ENCODE measurements around the gene ARID3C.

ARID3C gene

GRCh38 chr9:34578241-34579103 lies 50.4 kb downstream of the ARID3C start:
- TF ChIP-seq CTCF (IDR thresholded peaks at IDR 0.05; ENCODE audit: control insufficient read depth, insufficient read depth, low read depth, low read length, missing control alignments), result no peak
- peak; percentile 16 for DNase-seq (ENCODE audit: low read depth)
- H3K4me3 ChIP-seq (ENCODE audit: control insufficient read depth, low read depth, low read length), result no peak overlapping the region

DNA sequence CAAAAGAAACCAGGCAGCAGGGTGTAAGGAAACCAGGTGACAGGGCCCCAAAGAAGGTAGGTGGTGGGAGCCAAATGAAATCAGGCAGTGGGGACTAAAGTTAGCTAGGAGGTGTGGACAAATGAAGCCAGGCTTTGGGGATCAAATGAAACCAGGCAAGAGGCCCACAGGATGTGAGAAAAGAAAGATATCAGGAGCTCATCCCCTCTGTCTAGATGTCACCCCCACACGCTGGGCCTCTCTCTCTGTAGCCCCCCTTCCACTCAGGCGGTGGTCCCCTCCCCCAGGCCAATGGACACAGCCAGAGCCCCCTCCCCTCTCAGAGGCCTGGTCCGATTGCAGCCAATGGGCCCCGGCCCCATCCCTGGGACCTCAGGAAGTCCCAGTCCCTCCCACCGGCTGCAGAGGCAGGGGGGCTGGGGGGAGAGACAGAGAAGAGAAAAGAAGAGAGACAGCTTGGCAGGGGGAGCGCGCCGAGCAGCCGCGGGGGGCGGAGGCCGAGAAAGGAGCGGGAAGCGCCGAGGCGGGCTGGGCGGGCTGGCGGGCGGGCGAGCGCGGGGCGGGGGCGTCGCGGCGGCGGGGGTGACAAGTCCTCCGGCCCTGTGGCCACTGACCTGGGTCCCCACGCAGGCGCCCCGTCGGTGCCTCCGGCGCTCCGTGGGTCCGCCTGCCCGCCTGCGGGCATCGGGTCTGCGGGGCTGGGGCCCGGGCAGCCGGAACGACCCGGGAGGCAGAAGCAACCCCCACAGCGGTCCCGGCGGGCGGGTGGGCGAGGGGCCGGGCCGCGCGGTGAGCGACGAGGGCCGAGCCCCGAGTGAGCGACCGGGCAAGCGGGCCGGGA lies 51.2 kb downstream of the ARID3C start:
- no peak for DNase-seq (ENCODE audit: low read depth)
- no peak overlapping the region for H3K4me3 ChIP-seq (ENCODE audit: control insufficient read depth, low read depth, low read length)
- TF ChIP-seq CTCF (IDR thresholded peaks at IDR 0.05; ENCODE audit: control insufficient read depth, insufficient read depth, low read depth, low read length, missing control alignments), result no peak

- H3K4me3 ChIP-seq (ENCODE audit: control insufficient read depth, low read depth, low read length), result no peak overlapping the region
- TF ChIP-seq CTCF (IDR thresholded peaks at IDR 0.05; ENCODE audit: control insufficient read depth, insufficient read depth, low read depth, low read length, missing control alignments), result no peak
- DNase-seq (ENCODE audit: low read depth), result no peak
These were observed 52.1 kb downstream of the ARID3C start for GRCh38 chr9:34576597-34577399.

DNA sequence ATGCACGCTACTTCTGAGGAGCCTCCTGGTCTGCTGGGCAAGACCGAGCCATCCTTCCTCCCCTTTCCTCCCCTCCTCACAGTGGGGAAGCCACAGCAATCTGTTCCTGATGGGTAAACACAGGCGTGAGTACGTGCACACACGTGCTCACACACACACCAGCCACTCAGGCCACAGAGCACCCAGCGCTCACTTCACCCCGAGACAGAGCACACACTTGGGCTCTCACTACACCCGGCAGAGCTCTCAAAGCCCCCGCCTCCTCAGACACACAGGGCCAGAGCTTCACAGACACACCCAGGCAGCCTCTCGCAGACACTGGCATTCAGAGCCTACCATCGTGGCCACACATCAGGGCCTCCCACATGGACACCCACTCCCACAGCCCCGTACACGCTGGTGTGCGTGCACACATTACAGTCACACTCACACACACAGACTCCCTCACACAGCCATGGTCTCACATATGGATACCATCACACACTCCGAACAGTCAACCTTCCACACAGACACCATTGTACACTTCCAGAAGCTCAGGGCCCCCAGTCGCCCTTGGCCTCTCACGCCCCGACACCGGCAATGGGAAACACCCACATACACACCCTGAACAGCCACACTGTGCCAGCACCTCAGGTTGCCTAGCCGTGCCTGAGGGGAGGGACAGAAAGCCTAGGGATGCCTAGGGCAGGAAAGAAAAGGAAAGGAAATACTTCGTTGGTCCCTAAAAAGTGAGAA lies 52.8 kb downstream of the ARID3C start:
- no peak for TF ChIP-seq CTCF (IDR thresholded peaks at IDR 0.05; ENCODE audit: control insufficient read depth, insufficient read depth, low read depth, low read length, missing control alignments)
- DNase-seq (ENCODE audit: low read depth), result no peak
- H3K4me3 ChIP-seq (ENCODE audit: control insufficient read depth, low read depth, low read length), result no peak overlapping the region

DNA sequence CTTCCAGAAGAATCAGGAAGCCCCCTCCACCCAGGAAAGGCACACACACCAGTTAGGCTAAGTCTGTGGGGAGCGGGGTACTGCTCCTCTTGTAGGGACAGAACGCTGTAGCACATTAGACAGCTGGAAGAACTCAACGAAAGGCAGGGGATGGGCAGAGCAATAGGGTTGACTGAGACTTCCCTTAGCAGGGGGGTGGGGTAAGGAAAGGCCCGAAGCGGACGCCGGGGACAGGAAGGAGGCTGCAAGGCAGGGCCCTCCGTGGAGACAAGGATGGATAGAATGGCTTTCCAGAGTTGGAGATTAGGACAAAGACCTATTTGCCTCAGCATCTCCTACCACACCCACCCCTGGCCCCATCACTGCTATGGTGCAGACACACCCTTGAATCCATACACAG lies 53.6 kb downstream of the ARID3C start:
- DNase-seq (ENCODE audit: low read depth), result no peak
- no peak overlapping the region for H3K4me3 ChIP-seq (ENCODE audit: control insufficient read depth, low read depth, low read length)
- TF ChIP-seq CTCF (IDR thresholded peaks at IDR 0.05; ENCODE audit: control insufficient read depth, insufficient read depth, low read depth, low read length, missing control alignments), result no peak

Measured in AG09309 (cell line).